Smooth muscle cell (in vitro differentiated cells): Measurements from ENCODE around the gene PCDHB16. TPM values are rescaled to one million over a fixed set of nuclear protein-coding genes. Genes with fewer than 3 reads are reported as not detected.
"Not testable (repeated sequence)": the region's sequence is repeated elsewhere in the genome, so short reads cannot be mapped to it uniquely, and the experiment has no call there.

Source experiments
- DNase-seq: peaks from one replicate; lab custom pipeline; 2025; ENCODE audit not compliant: unreplicated experiment; lab: John Stamatoyannopoulos, UW
- H2AFZ ChIP-seq: fragments of 200-600 bp; sonication (generic); 2 replicates; pipeline ENCODE4 v1.6.0; 2016; ENCODE audit warnings: antibody characterized with exemption, low read depth, mild to moderate bottlenecking
- H3F3A ChIP-seq: fragments of 200-600 bp; sonication (generic); 2 replicates; pipeline ENCODE4 v1.6.0; 2017; ENCODE audit warnings: antibody characterized with exemption, low read depth
- H3K27ac ChIP-seq: fragments of 200-600 bp; sonication (generic); 2 replicates; pipeline ENCODE4 v1.5.1; 2016; ENCODE audit warnings: low read depth, mild to moderate bottlenecking
- H3K27me3 ChIP-seq: fragments of 200-600 bp; sonication (generic); 2 replicates; pipeline ENCODE4 v1.6.1; 2016; ENCODE audit warnings: low read depth, mild to moderate bottlenecking
- H3K36me3 ChIP-seq: fragments of 200-600 bp; sonication (generic); 2 replicates; pipeline ENCODE4 v1.5.1; 2016; ENCODE audit warnings: low read depth
- H3K4me1 ChIP-seq: fragments of 200-600 bp; sonication (generic); 2 replicates; pipeline ENCODE4 v1.5.1; 2016; ENCODE audit warnings: low read depth
- H3K4me2 ChIP-seq: fragments of 200-600 bp; sonication (generic); 2 replicates; pipeline ENCODE4 v1.6.0; 2016; ENCODE audit warnings: mild to moderate bottlenecking
- H3K4me3 ChIP-seq: fragments of 200-600 bp; sonication (generic); 2 replicates; pipeline ENCODE4 v1.5.1; 2016; ENCODE audit warnings: mild to moderate bottlenecking
- H3K79me2 ChIP-seq: fragments of 200-600 bp; sonication (generic); 2 replicates; pipeline ENCODE4 v1.6.0; 2016; ENCODE audit warnings: low read depth, mild to moderate bottlenecking
- H3K9ac ChIP-seq: fragments of 200-600 bp; sonication (generic); 2 replicates; pipeline ENCODE4 v1.6.0; 2016; ENCODE audit warnings: low read depth
- H3K9me3 ChIP-seq: fragments of 200-600 bp; sonication (generic); replicated peaks from 2 replicates; pipeline ENCODE4 v1.5.1; 2016; ENCODE audit warnings: low read depth
- H4K20me1 ChIP-seq: fragments of 200-600 bp; sonication (generic); 2 replicates; pipeline ENCODE4 v1.6.0; 2016; ENCODE audit warnings: low read depth
- WGBS: methylation state at CpG from one replicate; pipeline ENCODE4 v1.1.7; 2016; ENCODE audit warnings: low lambda C conversion rate; 5-methylcytosine and 5-hydroxymethylcytosine counted together
- polyA plus RNA-seq: library from polyadenylated mRNA; unstranded; fragments of >200 nt; fragmentation: Nextera tagmentation; extraction: Ambion mirVana; gene quantifications from 2 replicates; pipeline ENCODE4 v1.2.1, GENCODE V29; 2016
- total RNA-seq: library from RNA; depleted of rRNA; stranded (reverse); fragments of >200 nt; gene quantifications from 2 replicates; pipeline ENCODE4 v1.2.3, GENCODE V29; 2014
- TF ChIP-seq, protein P1 (sequence below): fragments of 200-600 bp; sonication (generic); IDR thresholded peaks from 2 replicates; pipeline ENCODE4 v1.5.1; 2017; ENCODE audit warnings: borderline replicate concordance, mild to moderate bottlenecking, antibody characterized with exemption; ENCODE audit not compliant: insufficient read depth, poor library complexity, severe bottlenecking

PCDHB16 gene
- total RNA-seq (6.4 and 7.0 TPM in 2 replicates), polyA plus RNA-seq (5.2 and 6.5 TPM in 2 replicates)

- H3K4me1 ChIP-seq: no peaks in the 10 kb centered on the region
- peak within 1 kb of the TSS; percentile 65 for H3K4me2 ChIP-seq
- peak within 1 kb of the TSS; percentile 10 for H3K9ac ChIP-seq
- H4K20me1 ChIP-seq: no peaks in the 10 kb centered on the region
- TF ChIP-seq, protein P1, sequence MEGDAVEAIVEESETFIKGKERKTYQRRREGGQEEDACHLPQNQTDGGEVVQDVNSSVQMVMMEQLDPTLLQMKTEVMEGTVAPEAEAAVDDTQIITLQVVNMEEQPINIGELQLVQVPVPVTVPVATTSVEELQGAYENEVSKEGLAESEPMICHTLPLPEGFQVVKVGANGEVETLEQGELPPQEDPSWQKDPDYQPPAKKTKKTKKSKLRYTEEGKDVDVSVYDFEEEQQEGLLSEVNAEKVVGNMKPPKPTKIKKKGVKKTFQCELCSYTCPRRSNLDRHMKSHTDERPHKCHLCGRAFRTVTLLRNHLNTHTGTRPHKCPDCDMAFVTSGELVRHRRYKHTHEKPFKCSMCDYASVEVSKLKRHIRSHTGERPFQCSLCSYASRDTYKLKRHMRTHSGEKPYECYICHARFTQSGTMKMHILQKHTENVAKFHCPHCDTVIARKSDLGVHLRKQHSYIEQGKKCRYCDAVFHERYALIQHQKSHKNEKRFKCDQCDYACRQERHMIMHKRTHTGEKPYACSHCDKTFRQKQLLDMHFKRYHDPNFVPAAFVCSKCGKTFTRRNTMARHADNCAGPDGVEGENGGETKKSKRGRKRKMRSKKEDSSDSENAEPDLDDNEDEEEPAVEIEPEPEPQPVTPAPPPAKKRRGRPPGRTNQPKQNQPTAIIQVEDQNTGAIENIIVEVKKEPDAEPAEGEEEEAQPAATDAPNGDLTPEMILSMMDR: peak; percentile 43
- peak within 1 kb of the TSS; percentile 3 for H3K27ac ChIP-seq
- no peaks in the 10 kb centered on the region for H3K36me3 ChIP-seq
- H3K27me3 ChIP-seq: no peaks in the 10 kb centered on the region
- H3K79me2 ChIP-seq: no peaks in the 10 kb centered on the region
- 33% methylated on average over 13 of the region's 13 CpGs for WGBS
- H3K9me3 ChIP-seq: peaks cover 8% of the 10 kb centered on the region
- H3F3A ChIP-seq: no peaks in the 10 kb centered on the region
- peak within 1 kb of the TSS; percentile 44 for H3K4me3 ChIP-seq
- peak within 1 kb of the TSS; percentile 6 for H2AFZ ChIP-seq
- DNase-seq: no peak
These were observed at the start of gene PCDHB16 for GRCh38 chr5:141182248-141182647. Gene PCDHB16 (plus strand): TSS chr5:141182387. CDS start chr5:141182560, 173 bp downstream.

GRCh38 chr5:141135030-141135717, 47.0 kb upstream of the PCDHB16 start, which contains the start of gene PCDHB5:
Gene PCDHB5 (plus strand): TSS chr5:141135206. CDS start chr5:141135435, 229 bp downstream.
- Histone ChIP-seq H3K9me3 (peaks cover 4% of the 10 kb centered on the region), H3K4me2 (peak within 1 kb of the TSS; percentile 76), H4K20me1 (no peaks in the 10 kb centered on the region), H3K79me2 (no peaks in the 10 kb centered on the region), H3K4me3 (peak within 1 kb of the TSS; percentile 60), H3K36me3 (no peaks in the 10 kb centered on the region), H3K4me1 (no peaks in the 10 kb centered on the region), H3K9ac (peak within 1 kb of the TSS; percentile 60), H3K27me3 (no peaks in the 10 kb centered on the region), H2AFZ (peak within 1 kb of the TSS; percentile 93), H3F3A (no peaks in the 10 kb centered on the region), H3K27ac (no peak within 1 kb of the TSS)
- TF ChIP-seq, protein P1: peak; percentile 49
- 42% methylated on average over 22 of the region's 22 CpGs for WGBS
- DNase-seq: no peak

DNA sequence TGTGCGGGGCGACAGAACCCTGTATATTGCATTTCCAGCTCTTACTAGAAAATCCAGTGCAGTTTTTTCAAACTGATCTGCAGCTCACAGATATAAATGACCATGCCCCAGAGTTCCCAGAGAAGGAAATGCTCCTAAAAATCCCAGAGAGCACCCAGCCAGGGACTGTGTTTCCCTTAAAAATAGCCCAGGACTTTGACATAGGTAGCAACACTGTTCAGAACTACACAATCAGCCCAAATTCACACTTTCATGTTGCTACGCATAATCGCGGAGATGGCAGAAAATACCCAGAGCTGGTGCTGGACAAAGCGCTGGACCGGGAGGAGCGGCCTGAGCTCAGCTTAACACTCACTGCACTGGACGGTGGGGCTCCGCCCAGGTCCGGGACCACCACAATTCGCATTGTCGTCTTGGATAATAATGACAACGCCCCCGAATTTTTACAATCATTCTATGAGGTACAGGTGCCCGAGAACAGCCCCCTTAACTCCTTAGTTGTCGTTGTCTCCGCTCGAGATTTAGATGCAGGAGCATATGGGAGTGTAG, 46.4 kb upstream of the PCDHB16 start:
- no peaks in the 10 kb centered on the region for H3K36me3 ChIP-seq
- H3K27me3 ChIP-seq: no peaks in the 10 kb centered on the region
- peak overlapping the region; percentile 60 for H3K9ac ChIP-seq
- H3F3A ChIP-seq: no peaks in the 10 kb centered on the region
- peak overlapping the region; percentile 93 for H2AFZ ChIP-seq
- 74% methylated on average over 19 of the region's 19 CpGs for WGBS
- no peak for DNase-seq
- peaks cover 4% of the 10 kb centered on the region for H3K9me3 ChIP-seq
- no peaks in the 10 kb centered on the region for H3K4me1 ChIP-seq
- no peak overlapping the region for H3K27ac ChIP-seq
- TF ChIP-seq, protein P1: no peak
- no peaks in the 10 kb centered on the region for H4K20me1 ChIP-seq
- no peaks in the 10 kb centered on the region for H3K79me2 ChIP-seq
- H3K4me3 ChIP-seq: peak overlapping the region; percentile 60
- peak overlapping the region; percentile 76 for H3K4me2 ChIP-seq

GRCh38 chr5:141137346-141137745, 44.8 kb upstream of the PCDHB16 start:
- 97% methylated on average over 34 of the region's 34 CpGs for WGBS
- not testable (repeated sequence) for DNase-seq, H3K27me3 ChIP-seq, H4K20me1 ChIP-seq, H3K27ac ChIP-seq, H2AFZ ChIP-seq, H3K9me3 ChIP-seq, H3K4me3 ChIP-seq, H3K4me1 ChIP-seq, H3K9ac ChIP-seq, H3K36me3 ChIP-seq, H3F3A ChIP-seq, H3K4me2 ChIP-seq, H3K79me2 ChIP-seq
